ENCODE results near the gene MTHFR.
"Not testable (repeated sequence)": the region's sequence is repeated elsewhere in the genome, so short reads cannot be mapped to it uniquely, and the experiment has no call there.

The MTHFR gene

DNA sequence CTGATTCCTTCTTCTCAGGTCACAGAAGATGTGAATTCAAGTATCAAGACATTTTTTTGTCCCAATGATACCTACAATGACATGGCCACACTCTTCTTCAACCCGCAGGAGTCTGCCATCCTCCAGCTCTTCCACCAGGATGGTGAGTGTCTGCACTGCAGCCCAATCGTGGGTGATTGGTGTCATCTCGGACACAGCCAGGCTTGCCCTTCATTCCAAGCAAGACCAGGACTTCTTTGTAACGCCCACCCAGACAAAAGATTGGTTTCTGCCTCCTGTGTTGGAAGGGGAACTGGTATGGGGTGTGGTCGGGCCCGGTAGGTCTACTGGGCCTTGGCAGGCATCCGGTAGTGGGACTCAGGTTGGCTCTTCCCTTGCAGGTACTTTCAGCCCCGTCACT lies 27.7 kb upstream of the MTHFR start:
- no peak for DNase-seq (ENCODE audit: low read depth)

DNA sequence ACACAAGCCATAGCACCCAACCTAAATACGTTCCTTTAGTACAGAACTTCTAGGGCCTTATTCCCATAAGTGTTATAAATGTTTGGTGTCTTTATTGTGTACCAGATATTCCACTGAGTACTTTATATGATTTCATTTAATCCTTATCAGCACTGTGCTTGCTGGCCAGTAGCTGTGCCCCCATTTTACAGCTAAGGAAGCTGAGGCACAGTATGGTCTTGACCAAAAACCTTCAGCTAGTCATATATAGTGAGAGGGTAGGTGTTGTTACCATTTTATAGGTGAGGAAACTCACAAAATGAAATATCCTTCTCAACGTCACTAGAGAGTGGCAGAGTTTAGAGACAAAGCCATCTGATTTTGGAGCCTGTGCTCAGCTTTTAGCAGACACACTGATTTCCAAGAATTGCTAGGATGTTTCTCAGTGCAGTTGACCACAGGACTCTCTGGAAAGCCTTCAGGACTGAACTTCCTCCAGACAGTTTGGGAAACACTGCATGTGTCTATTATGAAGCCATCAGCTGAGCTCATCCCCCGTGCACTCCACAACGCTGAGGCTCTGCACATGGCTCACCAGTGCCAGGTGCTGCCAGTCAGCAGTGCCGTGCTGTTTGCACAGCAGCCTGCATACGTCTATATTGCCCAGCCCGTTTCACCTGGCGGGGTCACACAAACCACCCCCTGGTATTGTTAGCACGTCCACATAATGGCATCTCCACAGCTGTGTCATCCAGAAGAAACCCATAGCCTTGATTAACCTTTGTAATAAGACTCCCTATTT lies 26.4 kb upstream of the MTHFR start:
- no peak for DNase-seq (ENCODE audit: low read depth)

DNA sequence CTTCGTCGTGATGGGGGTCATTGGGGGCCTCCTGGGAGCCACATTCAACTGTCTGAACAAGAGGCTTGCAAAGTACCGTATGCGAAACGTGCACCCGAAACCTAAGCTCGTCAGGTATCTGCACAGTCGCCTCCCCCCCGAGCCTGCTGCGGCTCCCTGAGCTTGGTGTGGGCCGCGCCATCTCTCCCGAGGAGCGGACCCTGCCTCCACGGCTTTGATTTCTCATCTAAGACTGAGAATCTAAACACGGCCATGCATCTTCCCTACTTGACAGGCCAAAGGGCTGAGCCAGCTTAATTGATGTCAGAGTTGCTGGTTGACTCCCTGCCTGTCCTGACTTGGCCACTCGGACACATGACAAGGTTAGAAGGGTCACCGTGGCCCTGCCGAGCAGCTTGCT lies 22.7 kb upstream of the MTHFR start:
- DNase-seq (ENCODE audit: low read depth), result no peak

DNA sequence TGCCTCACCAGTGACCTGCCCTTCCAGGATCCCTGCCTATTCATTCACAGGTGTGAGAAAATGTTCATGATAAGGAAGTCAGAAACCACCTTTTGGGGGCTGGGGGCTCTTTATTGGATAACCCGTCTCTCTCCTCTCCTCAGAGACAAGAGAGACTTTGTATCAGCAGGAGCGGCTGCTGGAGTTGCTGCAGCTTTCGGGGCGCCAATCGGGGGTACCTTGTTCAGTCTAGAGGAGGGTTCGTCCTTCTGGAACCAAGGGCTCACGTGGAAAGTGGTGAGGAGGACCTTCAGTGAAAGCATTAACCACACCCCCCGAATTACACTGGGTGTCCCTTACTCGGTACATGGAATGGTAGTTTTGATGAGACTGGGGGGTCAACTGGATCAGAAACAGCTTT lies 21.2 kb upstream of the MTHFR start:
- DNase-seq (ENCODE audit: low read depth), result no peak

DNA sequence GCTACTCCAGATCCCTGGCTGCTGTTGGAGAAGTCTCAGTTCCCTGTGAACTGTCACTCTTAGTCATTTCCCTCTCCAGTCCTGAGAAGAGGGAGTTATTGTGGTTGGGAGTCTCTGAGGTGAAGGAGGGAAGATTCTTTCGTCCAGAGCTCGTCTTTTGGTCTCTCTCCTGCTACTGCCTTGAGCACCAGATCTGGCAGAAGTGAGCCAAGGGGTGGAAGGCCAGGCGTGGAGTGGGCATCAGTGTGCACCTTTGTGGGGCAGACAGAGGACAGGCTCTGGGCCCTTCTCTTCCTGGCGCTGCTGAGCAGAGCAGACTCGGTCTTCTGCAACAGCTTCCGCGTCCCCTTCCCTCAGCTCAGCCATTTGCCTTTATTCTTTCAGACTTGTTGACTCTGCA lies 19.4 kb upstream of the MTHFR start:
- DNase-seq (ENCODE audit: low read depth), result no peak

DNA sequence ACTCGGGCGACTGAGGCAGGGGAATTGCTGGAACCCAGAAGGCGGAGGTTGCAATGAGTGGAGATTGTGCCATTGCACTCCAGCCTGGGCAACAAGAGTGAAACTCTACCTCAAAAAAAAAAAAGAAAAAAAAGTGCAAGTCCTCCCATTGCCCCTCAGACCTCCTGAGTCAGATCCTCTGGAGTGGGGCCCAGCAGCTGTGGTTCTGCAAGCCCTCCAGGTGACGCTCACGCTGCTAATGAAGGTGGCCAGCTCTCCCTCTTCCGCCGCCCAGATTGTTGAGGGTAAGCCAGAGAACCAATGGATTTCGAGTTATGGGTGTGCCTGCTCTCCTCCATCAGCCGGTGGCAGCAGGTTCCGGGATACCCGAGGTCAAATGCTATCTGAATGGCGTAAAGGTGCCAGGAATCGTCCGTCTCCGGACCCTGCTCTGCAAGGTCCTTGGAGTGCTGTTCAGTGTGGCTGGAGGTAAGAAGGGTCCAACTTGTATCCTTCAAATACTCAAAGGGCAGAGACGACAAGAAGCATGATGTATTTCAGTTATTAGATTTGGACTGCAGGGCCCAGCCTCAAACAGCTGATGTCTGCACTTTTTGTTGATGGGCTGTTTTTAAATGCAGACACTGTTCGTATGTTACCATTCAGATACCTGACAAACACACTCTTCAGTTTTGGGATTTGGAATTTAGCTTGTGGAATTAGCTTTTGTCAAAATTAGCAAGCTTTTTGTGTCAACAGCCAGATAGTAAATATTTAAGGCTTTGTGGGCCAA lies 17.8 kb upstream of the MTHFR start:
- DNase-seq (ENCODE audit: low read depth), result no peak

DNA sequence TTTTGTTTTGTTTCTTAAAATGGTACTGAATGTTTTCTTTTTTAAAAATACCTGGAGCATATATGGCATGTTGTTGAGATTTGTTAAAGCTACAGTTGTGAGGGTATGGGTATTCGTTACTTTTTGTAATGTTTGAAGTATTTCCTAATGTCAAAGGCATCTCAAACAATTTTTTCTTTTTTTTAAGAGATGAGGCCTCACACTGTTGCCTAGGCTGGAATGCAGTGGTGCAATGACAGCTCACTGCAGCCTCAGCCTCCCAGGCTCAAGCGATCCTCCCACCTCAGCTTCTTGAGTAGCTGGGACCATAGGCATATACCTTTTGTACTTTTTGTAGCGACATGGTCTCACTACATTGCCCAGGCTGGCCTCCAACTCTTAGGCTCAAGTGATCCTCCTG lies 16.3 kb upstream of the MTHFR start:
- no peak for DNase-seq (ENCODE audit: low read depth)

DNA sequence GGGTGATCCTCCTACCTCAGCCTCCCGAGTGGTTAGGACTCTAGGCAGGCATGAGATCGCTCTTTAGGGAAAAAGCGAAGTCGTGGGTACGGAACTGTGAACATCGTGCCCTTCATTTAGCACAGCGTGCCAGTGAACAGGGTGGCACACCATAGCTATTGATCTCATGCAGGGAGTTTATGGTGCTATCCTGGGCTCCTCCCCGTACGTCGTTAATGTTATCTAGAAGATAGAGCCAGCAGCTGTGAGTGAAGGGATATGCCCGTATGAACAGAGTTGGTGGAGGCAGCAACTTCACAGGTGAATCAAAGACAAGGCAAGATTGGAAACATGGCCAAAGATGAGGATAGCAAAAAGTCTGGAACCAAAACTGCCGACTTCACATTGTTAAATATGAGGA lies 11.4 kb upstream of the MTHFR start:
- no peak for DNase-seq (ENCODE audit: low read depth)

DNA sequence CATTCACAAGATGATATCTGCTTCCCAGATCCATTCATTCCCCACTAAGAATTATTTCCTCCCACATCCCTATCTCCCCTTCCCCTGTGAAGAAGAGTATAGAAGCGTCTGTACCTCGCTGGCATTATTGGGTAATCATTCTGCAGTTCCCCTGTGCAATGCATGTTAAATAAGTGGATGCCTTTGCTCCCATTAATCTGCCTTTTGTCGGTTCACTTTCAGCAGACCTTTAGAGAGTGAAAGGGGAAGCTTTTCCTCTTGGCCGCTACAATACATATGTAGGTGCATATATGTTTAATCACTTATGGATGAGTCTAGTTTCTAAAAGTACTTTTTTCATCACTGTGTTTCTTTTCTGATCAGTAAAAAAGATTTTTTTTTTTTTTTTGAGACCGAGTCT lies 7.3 kb upstream of the MTHFR start:
- no peak for DNase-seq (ENCODE audit: low read depth)

DNA sequence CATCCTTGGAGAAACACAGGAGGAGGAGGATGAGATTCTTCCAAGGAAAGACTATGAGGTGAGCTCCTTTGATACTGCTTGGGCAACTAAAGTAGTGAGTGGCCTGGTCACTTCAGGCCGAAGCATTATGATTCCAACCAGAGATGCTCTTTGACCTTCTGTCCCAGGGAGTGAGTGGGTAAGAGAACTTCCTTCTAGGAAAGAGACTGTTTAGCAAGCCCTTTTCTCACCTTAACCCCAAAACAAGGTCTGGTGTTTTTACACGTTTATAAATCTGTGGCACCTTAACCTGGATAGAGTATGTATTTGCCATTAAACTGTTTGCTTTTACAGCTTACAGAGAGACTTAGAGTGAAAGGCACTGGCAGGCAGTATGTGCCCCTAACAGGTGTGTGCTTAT lies 1.4 kb upstream of the MTHFR start:
- no peak for DNase-seq (ENCODE audit: low read depth)

DNA sequence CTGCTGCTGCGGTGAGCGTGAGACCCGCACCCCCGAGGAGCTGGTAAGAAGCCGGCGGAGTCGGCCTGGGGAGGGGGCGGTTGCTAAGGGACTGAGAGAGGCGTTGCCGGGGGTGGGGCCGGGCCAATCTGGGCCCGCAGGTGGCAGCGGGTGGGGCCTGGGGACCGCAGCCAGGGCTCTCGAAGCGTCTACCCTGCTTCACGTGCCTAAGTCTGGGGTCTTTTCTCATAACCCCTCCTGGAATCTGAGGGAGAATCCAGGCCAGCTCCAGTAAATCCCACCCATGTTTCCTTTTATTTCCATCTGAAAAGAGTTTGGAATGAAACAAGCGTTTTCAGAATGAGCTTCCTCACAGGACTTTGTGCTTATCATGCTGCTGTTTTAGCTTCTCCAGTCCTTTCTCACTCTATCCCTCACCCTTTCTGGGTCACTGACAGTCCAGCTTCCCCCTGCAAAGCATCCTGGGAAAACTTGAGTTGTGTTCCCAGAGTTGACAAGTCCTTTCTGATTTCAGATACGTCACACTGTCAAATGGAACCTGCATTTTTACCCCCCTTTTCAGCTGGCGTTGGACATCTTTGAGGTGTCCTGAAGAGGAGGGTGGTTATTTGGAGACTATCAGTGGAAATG lies 658 bp upstream of the MTHFR start:
- peak; percentile 26 for DNase-seq (ENCODE audit: low read depth)

DNA sequence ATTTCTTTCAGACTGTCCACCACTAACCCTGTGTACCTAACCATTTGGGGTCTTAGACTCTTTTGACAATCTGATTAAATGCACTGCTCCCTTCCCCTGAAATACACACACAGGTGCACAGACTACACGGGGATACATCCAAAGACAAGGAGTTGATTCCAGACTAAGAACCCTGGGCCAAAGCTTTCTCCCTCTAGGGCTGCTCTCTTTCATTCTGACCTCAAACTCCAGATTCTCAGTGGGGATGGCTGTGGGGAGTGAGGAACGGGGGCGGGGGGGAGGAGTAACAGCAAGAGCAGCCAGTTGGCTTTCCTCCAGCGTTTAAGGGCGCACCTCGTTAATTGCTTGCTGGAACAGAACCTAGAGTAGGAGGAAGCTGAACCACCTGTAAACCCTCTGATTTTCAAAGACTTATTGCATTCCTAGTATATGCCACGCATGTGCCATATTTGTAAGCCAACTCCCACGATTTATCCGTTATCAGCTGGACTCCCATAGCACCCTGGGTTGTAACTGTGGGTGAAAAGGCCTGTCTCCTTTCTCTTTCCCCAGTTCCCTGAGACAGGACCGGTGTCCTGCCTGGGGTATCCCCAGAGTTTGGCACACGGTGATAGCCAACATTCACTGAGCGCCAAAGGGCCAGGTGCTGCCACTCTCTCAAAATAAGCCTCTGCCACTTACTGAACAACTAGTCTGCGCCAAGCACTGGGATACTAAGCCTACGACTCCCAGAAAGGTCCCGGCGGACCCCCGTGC lies 920 bp downstream of the MTHFR start:
- no peak for DNase-seq (ENCODE audit: low read depth)

DNA sequence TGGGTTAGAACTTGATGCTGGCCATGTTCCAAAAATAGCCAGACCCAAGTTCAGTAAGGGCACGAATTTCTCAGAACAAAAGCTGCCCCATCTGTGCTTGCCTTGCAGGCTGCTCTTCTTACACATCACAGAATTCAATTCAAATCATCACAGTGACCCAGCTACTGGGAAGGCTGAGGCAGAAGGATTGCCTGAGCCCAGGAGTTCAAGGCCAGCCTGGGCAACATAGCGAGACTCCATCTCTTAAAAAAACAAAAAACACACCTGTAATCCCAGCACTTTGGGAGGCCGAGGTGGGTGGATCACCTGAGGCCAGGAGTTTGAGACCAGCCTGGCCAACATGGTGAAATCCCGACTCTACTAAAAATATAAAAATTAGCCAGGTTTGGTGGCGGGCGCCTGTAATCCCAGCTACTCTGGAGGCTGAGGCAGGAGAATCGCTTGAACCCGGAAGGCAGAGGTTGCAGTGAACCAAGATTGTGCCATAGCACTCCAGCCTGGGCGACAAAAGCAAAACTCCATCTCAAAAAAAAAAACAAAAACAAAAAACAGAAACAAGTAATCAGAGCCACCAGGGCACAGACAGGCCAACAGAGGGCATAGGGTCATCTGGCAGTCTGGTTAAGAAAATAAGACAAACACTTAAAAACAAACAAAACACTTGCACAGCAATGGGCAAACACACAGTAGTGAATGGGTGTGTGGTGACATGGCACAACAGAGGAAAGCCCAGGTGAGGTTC lies 1.7 kb downstream of the MTHFR start:
- not testable (repeated sequence) for DNase-seq (ENCODE audit: low read depth)

DNA sequence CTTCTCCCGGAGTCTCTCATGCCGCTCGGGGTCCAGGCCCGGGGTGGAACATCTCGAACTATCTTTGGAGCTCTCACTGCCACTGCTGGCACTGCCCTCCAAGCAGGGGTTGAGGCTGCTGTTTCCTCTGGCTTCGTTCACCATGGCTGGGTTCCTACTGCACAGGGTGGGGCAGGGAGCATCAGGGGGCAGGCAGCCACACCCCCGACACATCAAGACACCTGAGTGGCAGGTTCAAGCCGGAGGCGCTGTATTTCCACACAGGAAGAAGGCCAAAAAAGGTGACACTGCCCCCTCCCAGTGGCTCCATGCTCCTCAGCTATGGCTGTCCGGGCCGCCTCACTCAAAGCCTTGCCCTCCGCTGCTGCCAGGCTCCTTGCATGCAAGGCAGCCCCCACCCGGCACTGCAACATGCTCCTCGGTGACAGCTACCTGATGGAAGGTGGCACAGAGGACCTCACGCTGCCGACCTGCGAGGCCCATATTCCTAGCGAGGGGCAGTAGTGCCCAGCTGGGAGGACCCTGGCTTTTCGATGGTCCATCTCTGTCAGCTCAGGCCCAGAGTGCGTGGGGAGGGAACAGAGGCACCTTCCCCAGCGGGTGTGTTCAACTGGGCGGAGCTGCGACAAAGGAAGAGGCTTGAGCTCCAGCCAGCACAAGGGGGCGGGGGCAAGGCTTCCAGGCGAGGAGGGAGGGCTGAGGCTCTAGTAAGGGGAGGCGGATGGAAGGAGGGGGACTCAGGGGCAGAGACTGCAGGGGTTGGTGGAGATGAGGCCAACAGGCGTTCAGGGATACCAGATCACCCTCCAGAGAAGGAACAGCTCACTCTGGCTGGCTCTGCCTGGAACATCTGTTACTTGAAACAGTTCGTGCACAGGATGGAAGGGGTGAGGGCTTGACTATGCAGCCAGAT lies 2.5 kb downstream of the MTHFR start:
- peak; percentile 87 for DNase-seq (ENCODE audit: low read depth)

DNA sequence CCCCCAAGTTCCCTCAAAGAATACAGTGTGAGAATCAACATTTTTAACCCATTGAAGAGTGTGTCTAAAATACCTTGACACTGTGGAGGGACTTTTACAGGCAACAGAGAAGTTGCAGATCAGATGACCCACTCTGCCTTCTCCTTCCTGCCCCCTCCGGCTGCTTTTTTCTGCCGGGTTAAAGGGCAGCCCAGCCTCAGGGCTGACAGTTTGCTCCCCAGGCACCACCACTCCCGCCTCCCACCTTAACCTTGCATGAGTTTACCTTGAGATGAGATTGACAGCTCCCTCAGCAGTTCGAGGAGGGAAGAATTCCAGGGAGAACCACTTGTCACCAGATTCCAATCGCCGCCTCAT lies 3.2 kb downstream of the MTHFR start:
- DNase-seq (ENCODE audit: low read depth), result no peak

DNA sequence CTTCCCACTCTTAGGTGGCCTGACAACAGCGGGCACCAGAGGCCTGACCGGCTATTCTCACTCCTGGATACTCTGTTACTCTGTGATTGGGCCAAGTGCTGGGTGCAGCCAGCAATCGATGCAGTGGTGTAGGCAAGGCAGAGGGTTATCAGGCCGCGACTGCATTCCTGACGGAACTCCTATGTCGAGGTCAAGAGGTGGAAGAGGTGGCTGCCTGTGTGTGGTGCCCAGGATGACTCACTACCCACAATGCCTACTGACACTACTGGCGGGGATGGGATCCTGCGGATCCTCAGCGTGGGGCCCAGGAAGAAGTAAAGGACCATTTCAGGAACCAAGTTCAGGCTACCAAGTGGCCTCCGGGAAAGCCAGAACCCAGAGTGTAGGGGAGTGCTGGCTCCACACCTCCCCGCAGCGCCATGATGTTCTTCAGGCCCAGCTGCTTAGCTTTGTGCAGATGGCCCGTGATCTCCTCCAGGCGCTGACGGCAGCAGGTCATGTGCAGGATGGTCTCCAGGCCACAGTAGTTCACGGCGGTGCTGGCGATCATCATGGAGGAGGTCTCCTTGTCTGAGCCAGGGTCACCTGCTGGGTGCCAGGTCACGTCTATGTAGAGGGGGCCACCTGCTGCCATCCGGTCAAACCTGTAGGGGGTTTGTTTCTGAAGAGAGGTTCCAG lies 4.9 kb downstream of the MTHFR start:
- DNase-seq (ENCODE audit: low read depth), result no peak

DNA sequence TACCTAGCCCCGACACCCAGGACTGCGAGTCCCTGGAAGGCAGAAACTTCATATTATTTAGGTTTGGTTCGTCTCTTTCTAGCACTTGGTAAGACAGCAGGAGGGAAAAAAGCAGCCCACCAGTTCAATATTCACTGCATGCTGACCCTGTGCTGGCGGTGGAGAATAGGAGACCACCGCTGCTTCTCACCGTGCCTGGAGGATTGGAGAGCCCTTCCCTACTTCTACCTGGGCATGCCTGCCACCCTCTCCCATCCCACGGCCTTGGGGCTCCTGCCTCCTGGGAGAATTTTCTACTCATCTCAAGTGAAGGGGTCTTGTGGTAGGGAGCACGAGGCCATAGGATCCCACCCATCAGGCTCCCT lies 5.4 kb downstream of the MTHFR start:
- DNase-seq (ENCODE audit: low read depth), result no peak

DNA sequence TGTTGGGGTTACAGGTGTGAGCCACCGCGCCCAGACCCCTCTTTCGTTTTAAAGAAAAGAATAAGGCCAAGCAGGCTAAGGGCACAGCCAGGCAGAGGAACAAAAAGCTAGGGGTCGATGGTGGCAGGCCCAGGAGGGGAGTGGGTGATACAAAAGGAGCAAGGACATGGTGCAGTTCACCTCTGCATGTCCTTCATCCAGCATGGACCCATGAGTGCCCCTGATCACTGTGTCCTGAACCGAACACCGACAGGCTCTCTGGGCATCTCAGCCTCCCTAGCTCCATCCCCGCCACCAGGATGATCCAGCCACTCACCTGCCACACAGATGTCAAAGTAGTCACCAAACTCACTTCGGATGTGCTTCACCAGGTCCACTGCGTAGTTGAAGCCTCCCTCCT lies 5.9 kb downstream of the MTHFR start:
- DNase-seq (ENCODE audit: low read depth), result no peak

DNA sequence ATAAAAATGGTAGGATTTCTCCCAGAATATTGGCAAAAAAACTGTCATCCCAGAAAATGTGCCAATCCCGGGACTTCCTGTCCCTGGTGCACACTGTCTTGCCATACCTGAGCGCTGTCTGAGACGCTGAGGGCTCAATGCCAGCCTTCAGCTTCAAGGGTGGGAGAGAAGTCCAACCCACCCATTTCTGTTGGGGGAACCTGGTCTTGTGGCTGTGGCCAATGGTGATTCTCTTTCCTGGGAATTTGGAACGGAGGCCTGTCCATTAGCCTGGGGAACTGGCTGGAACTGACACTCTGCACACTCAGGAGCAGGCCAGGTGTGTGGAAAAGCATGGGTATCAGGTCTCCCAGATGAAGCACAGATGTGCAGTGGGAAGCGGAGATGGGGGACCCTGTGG lies 6.7 kb downstream of the MTHFR start:
- DNase-seq (ENCODE audit: low read depth), result no peak

DNA sequence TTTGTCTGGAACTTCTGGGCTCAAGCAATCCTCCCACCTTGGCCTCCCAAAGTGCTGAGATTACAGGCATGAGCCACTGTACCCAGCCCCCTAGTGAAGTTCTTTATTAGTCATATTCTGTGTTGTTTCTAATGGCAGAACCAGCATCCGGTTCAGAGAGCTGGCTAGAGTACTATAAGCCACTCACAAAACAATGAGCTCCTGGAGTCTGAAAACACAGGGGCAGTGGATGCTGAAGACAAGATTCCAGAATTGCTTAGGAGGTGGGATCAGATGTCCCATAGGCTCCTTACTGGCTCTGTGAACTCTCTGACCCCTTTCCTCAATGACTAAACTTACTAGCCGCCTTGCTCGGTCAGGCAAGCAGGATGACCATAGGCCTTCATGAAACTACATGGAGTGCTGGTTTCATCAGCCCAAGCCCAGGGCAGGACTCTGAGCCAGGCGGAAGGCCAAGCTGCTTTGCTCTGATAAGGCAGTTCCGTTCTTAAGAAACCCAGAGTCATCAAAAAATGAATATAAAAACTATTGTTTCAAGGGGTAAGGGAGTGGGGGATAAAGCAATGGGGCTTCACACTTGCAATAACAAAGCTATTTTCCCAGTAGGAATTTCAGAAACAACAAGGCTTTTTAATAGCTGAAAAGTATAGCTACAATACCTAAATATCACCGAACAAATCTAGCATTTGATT lies 8.1 kb downstream of the MTHFR start:
- DNase-seq (ENCODE audit: low read depth), result no peak

Data from GM04503 (cell line).